ENCODE measurements around the gene DOP1A.

DOP1A gene

GRCh38 chr6:83192456-83192855 is 125.0 kb downstream of the DOP1A start:
- Histone ChIP-seq H3K4me1 (ENCODE audit: control insufficient read depth, insufficient read depth, low read length) (no peaks in the 10 kb centered on the region), H3K36me3 (ENCODE audit: control insufficient read depth, insufficient read depth, low read length) (peaks cover 5% of the 10 kb centered on the region), H3K4me3 (ENCODE audit: low read depth, low read length) (peak overlapping the region; percentile 94), H3K27me3 (ENCODE audit: control insufficient read depth, insufficient read depth, low read length) (no peaks in the 10 kb centered on the region), H3K9ac (ENCODE audit: low read depth, low read length) (peak overlapping the region; percentile 94), H3K9me3 (ENCODE audit: control insufficient read depth, insufficient read depth, low read length) (no peaks in the 10 kb centered on the region)

GRCh38 chr6:83192871-83193746 is 125.6 kb downstream of the DOP1A start, which contains the start of the genes PGM3 and RWDD2A:
TSS of gene PGM3 (minus strand) at chr6:83193265. CDS start at chr6:83191012, 2,253 bp downstream.
TSS of gene RWDD2A (plus strand) at chr6:83193357. CDS start at chr6:83194452, 1,095 bp downstream.
- peaks cover 9% of the 10 kb centered on the region for H3K36me3 ChIP-seq (ENCODE audit: control insufficient read depth, insufficient read depth, low read length)
- peak within 1 kb of the TSS; percentile 94 for H3K4me3 ChIP-seq (ENCODE audit: low read depth, low read length)
- H3K4me1 ChIP-seq (ENCODE audit: control insufficient read depth, insufficient read depth, low read length) = no peaks in the 10 kb centered on the region
- no peaks in the 10 kb centered on the region for H3K9me3 ChIP-seq (ENCODE audit: control insufficient read depth, insufficient read depth, low read length)
- H3K27me3 ChIP-seq (ENCODE audit: control insufficient read depth, insufficient read depth, low read length) = no peaks in the 10 kb centered on the region
- H3K9ac ChIP-seq (ENCODE audit: low read depth, low read length) = peak within 1 kb of the TSS; percentile 94

- H3K9ac ChIP-seq (ENCODE audit: low read depth, low read length) = peak overlapping the region; percentile 37
- H3K27me3 ChIP-seq (ENCODE audit: control insufficient read depth, insufficient read depth, low read length) = no peaks in the 10 kb centered on the region
- H3K9me3 ChIP-seq (ENCODE audit: control insufficient read depth, insufficient read depth, low read length) = no peaks in the 10 kb centered on the region
- peaks cover 4% of the 10 kb centered on the region for H3K36me3 ChIP-seq (ENCODE audit: control insufficient read depth, insufficient read depth, low read length)
- H3K4me1 ChIP-seq (ENCODE audit: control insufficient read depth, insufficient read depth, low read length) = no peaks in the 10 kb centered on the region
- H3K4me3 ChIP-seq (ENCODE audit: low read depth, low read length) = peak overlapping the region; percentile 94
These were observed 126.5 kb downstream of the DOP1A start for GRCh38 chr6:83193747-83194566.

GRCh38 chr6:83198486-83199172 is 131.2 kb downstream of the DOP1A start:
- no peaks in the 10 kb centered on the region for H3K9me3 ChIP-seq (ENCODE audit: control insufficient read depth, insufficient read depth, low read length)
- H3K36me3 ChIP-seq (ENCODE audit: control insufficient read depth, insufficient read depth, low read length) = peaks cover 4% of the 10 kb centered on the region
- H3K4me3 ChIP-seq (ENCODE audit: low read depth, low read length) = no peak overlapping the region
- H3K9ac ChIP-seq (ENCODE audit: low read depth, low read length) = no peak overlapping the region
- no peaks in the 10 kb centered on the region for H3K4me1 ChIP-seq (ENCODE audit: control insufficient read depth, insufficient read depth, low read length)
- no peaks in the 10 kb centered on the region for H3K27me3 ChIP-seq (ENCODE audit: control insufficient read depth, insufficient read depth, low read length)

- Histone ChIP-seq H3K36me3 (ENCODE audit: control insufficient read depth, insufficient read depth, low read length) (peaks cover 4% of the 10 kb centered on the region), H3K4me3 (ENCODE audit: low read depth, low read length) (no peak overlapping the region), H3K4me1 (ENCODE audit: control insufficient read depth, insufficient read depth, low read length) (no peaks in the 10 kb centered on the region), H3K9me3 (ENCODE audit: control insufficient read depth, insufficient read depth, low read length) (no peaks in the 10 kb centered on the region), H3K27me3 (ENCODE audit: control insufficient read depth, insufficient read depth, low read length) (no peaks in the 10 kb centered on the region), H3K9ac (ENCODE audit: low read depth, low read length) (no peak overlapping the region)
These were observed 131.8 kb downstream of the DOP1A start for GRCh38 chr6:83199173-83199862.

GRCh38 chr6:83199863-83200225 is 132.4 kb downstream of the DOP1A start:
- no peaks in the 10 kb centered on the region for H3K4me1 ChIP-seq (ENCODE audit: control insufficient read depth, insufficient read depth, low read length)

GRCh38 chr6:83202031-83202430 is 134.6 kb downstream of the DOP1A start:
- H3K9me3 ChIP-seq (ENCODE audit: control insufficient read depth, insufficient read depth, low read length) = no peaks in the 10 kb centered on the region
- no peak overlapping the region for H3K9ac ChIP-seq (ENCODE audit: low read depth, low read length)
- peaks cover 4% of the 10 kb centered on the region for H3K36me3 ChIP-seq (ENCODE audit: control insufficient read depth, insufficient read depth, low read length)
- H3K4me1 ChIP-seq (ENCODE audit: control insufficient read depth, insufficient read depth, low read length) = no peaks in the 10 kb centered on the region
- H3K4me3 ChIP-seq (ENCODE audit: low read depth, low read length) = no peak overlapping the region
- no peaks in the 10 kb centered on the region for H3K27me3 ChIP-seq (ENCODE audit: control insufficient read depth, insufficient read depth, low read length)

More at GRCh38 chr6:83199863-83200225, 132.4 kb downstream of the DOP1A start:
- Histone ChIP-seq H3K9me3 (ENCODE audit: control insufficient read depth, insufficient read depth, low read length) (no peaks in the 10 kb centered on the region), H3K4me3 (ENCODE audit: low read depth, low read length) (no peak overlapping the region), H3K36me3 (ENCODE audit: control insufficient read depth, insufficient read depth, low read length) (peaks cover 4% of the 10 kb centered on the region), H3K9ac (ENCODE audit: low read depth, low read length) (no peak overlapping the region), H3K27me3 (ENCODE audit: control insufficient read depth, insufficient read depth, low read length) (no peaks in the 10 kb centered on the region)

- no peak overlapping the region for H3K9ac ChIP-seq (ENCODE audit: low read depth, low read length)
- no peaks in the 10 kb centered on the region for H3K9me3 ChIP-seq (ENCODE audit: control insufficient read depth, insufficient read depth, low read length)
- H3K27me3 ChIP-seq (ENCODE audit: control insufficient read depth, insufficient read depth, low read length) = no peaks in the 10 kb centered on the region
- H3K4me1 ChIP-seq (ENCODE audit: control insufficient read depth, insufficient read depth, low read length) = no peaks in the 10 kb centered on the region
- no peak overlapping the region for H3K4me3 ChIP-seq (ENCODE audit: low read depth, low read length)
- H3K36me3 ChIP-seq (ENCODE audit: control insufficient read depth, insufficient read depth, low read length) = no peaks in the 10 kb centered on the region
These were observed 147.9 kb downstream of the DOP1A start for GRCh38 chr6:83215131-83216047.

- H3K4me1 ChIP-seq (ENCODE audit: control insufficient read depth, insufficient read depth, low read length) = no peaks in the 10 kb centered on the region
- no peaks in the 10 kb centered on the region for H3K9me3 ChIP-seq (ENCODE audit: control insufficient read depth, insufficient read depth, low read length)
- H3K9ac ChIP-seq (ENCODE audit: low read depth, low read length) = no peak overlapping the region
- H3K27me3 ChIP-seq (ENCODE audit: control insufficient read depth, insufficient read depth, low read length) = no peaks in the 10 kb centered on the region
- H3K36me3 ChIP-seq (ENCODE audit: control insufficient read depth, insufficient read depth, low read length) = no peaks in the 10 kb centered on the region
- no peak overlapping the region for H3K4me3 ChIP-seq (ENCODE audit: low read depth, low read length)
These were observed 149.3 kb downstream of the DOP1A start for GRCh38 chr6:83216806-83217205.
